Activated CD8-positive, alpha-beta T cell treated with anti-CD3 and anti-CD28 coated beads for 36 hours (primary cell): Measurements from ENCODE around the gene PYROXD2. TPM values are rescaled to one million over a fixed set of nuclear protein-coding genes. Genes with fewer than 3 reads are reported as not detected.

Experiments used
- ATAC-seq: fragments of 200-7000 bp; cut with Tn5 transposase; one replicate; pipeline ENCODE4 v1.10.0; 2021; ENCODE audit warnings: mild to moderate bottlenecking, moderate library complexity
- CTCF ChIA-PET: fragments of 350-600 bp; sonication (Branson Sonifier 250); formaldehyde crosslinking; loops from one replicate; lab custom pipeline; 2021; ENCODE audit warnings: antibody characterized with exemption; lab: Charles Lee
- POLR2A ChIA-PET: fragments of 350-600 bp; sonication (Branson Sonifier 250); formaldehyde crosslinking; loops from one replicate; lab custom pipeline; 2021; ENCODE audit warnings: antibody characterized with exemption; lab: Charles Lee
- DNase-seq: peaks from one replicate; pipeline ENCODE4 v3.0.0-alpha.2; 2020
- H3K27ac Mint-ChIP-seq: one replicate; pipeline ENCODE4 v1.8.0; 2021; ENCODE audit warnings: mild to moderate bottlenecking, mixed read lengths
- H3K27me3 Mint-ChIP-seq: one replicate; pipeline ENCODE4 v1.8.0; 2021; ENCODE audit warnings: mixed read lengths
- H3K36me3 Mint-ChIP-seq: one replicate; pipeline ENCODE4 v1.8.0; 2021; ENCODE audit warnings: low read depth, mixed read lengths
- H3K4me1 Mint-ChIP-seq: one replicate; pipeline ENCODE4 v1.8.0; 2021; ENCODE audit warnings: low read depth, mixed read lengths
- H3K4me3 Mint-ChIP-seq: one replicate; pipeline ENCODE4 v1.8.0; 2021; ENCODE audit warnings: mild to moderate bottlenecking, moderate library complexity, mixed read lengths
- H3K9me3 Mint-ChIP-seq: one replicate; pipeline ENCODE4 v1.8.0; 2021; ENCODE audit warnings: mixed read lengths
- CTCF ChIP-seq: fragments of 200-600 bp; IDR thresholded peaks from one replicate; pipeline ENCODE4 v1.8.0; 2022; ENCODE audit warnings: antibody characterized with exemption, mild to moderate bottlenecking
- intact Hi-C: fragments of 100-400 bp; cut with micrococcal nuclease; formaldehyde crosslinking; loops from one replicate; pipeline ENCODE4 v1.10.0; 2022
- total RNA-seq, 2 experiments: library from RNA; stranded (reverse); gene quantifications; one replicate each; pipeline ENCODE4 v1.2.3, GENCODE V29; 2021

The PYROXD2 gene
- total RNA-seq, 2 experiments from 2014 or later: 5.3 to 6.2 TPM

DNA sequence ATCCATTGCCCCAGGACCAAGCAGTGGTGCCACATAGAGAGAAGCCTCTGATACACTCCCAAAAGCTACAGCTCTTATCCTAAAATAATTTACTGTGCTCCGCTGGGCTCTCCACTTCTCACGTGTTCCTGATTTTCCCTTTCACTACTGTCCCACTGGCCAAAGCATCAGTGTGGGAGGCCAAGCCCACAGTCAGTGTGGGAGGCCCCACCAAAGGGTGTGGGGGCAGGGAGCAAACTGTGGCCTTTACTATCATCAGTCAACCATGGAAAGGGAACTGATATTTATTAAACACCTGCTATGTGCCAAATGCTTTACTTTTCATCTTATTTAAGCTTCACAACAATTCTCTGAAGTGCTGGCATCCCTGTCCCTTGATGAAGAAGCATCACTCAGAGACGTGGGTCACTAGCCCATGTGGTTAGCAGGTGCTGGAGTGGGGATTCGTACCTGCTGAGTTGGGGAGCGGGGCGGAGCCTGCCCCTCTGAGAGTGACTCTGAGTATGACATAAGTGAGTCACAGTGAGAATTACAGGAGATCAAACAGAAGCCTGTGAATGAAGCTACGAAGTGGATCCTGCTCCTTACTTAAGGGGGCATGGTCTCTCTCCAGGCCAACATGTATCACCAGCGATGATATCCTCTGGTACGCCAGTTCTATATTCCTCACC, 50.4 kb downstream of the PYROXD2 start:
- no peaks in the 10 kb centered on the region for H3K36me3 Mint-ChIP-seq
- ATAC-seq: no peak
- peaks cover 8% of the 10 kb centered on the region for H3K4me1 Mint-ChIP-seq
- POLR2A ChIA-PET: no interaction called here
- DNase-seq: no peak
- TF ChIP-seq CTCF: no peak
- CTCF ChIA-PET: no interaction called here
- no peak overlapping the region for H3K4me3 Mint-ChIP-seq
- H3K27me3 Mint-ChIP-seq: no peaks in the 10 kb centered on the region
- intact Hi-C loops: no loop called here
- no peak overlapping the region for H3K27ac Mint-ChIP-seq
- H3K9me3 Mint-ChIP-seq: no peaks in the 10 kb centered on the region

DNA sequence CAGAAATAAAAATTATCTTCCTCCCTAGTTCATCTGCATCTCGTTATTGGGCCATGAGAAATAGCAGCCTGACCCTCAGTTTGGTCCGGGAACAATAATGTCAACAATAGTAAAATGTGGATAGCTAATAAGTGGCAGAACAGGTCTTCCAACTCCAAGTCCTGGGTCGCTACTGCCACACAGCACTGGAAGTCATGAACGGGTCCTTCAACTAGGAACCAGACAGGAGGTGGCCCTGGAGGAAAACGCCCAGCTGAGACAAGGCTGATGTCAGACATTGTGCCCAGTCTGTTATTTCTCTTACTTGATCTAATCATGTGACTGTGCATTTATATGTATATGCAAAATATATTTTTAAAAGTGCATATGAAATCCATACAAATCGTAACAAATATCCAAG, 51.8 kb downstream of the PYROXD2 start:
- no peaks in the 10 kb centered on the region for H3K27me3 Mint-ChIP-seq
- intact Hi-C loops: no loop called here
- H3K9me3 Mint-ChIP-seq: no peaks in the 10 kb centered on the region
- peaks cover 8% of the 10 kb centered on the region for H3K4me1 Mint-ChIP-seq
- DNase-seq: no peak
- no peak overlapping the region for H3K4me3 Mint-ChIP-seq
- POLR2A ChIA-PET: no interaction called here
- no peaks in the 10 kb centered on the region for H3K36me3 Mint-ChIP-seq
- ATAC-seq: no peak
- H3K27ac Mint-ChIP-seq: no peak overlapping the region
- CTCF ChIA-PET: interaction anchor here (0.7 kb wide), 1 partner anchor 982 kb away, joined by 3 read pairs; no protein-coding TSS in a partner anchor
- TF ChIP-seq CTCF: no peak

GRCh38 chr10:98361131-98362025, 53.6 kb downstream of the PYROXD2 start:
- Mint-ChIP-seq H3K27ac (no peak overlapping the region), H3K9me3 (no peaks in the 10 kb centered on the region), H3K36me3 (no peaks in the 10 kb centered on the region), H3K27me3 (peaks cover 3% of the 10 kb centered on the region), H3K4me1 (peaks cover 8% of the 10 kb centered on the region), H3K4me3 (no peak overlapping the region)
- ATAC-seq: peak; percentile 95
- ChIA-PET POLR2A (interaction anchor here (0.9 kb wide), 1 partner anchor 11 kb away, joined by 3 read pairs; no protein-coding TSS in a partner anchor), CTCF (no interaction called here)
- intact Hi-C loops: no loop called here
- TF ChIP-seq CTCF: no peak
- DNase-seq: peak; percentile 73

GRCh38 chr10:98357194-98357822, 57.7 kb downstream of the PYROXD2 start:
- Mint-ChIP-seq H3K4me1 (peaks cover 8% of the 10 kb centered on the region), H3K4me3 (no peak overlapping the region), H3K27ac (no peak overlapping the region), H3K36me3 (no peaks in the 10 kb centered on the region), H3K9me3 (no peaks in the 10 kb centered on the region), H3K27me3 (peaks cover 28% of the 10 kb centered on the region)
- DNase-seq (no peak), ATAC-seq (no peak)
- intact Hi-C loops: no loop called here
- ChIA-PET POLR2A (no interaction called here), CTCF (no interaction called here)
- TF ChIP-seq CTCF: no peak
